OCI-LY1 (cell line): Measurements from ENCODE around the gene ITK.

Source experiments
- H2AFZ ChIP-seq: fragments of 200-600 bp; sonication (generic), shearing (Covaris generic); 2 replicates; pipeline ENCODE4 v1.6.0; 2014; ENCODE audit warnings: antibody characterized with exemption, mild to moderate bottlenecking, low read length
- H3F3A ChIP-seq: fragments of 200-600 bp; sonication (generic), shearing (Covaris generic); 2 replicates; pipeline ENCODE4 v1.6.0; 2014; ENCODE audit warnings: mild to moderate bottlenecking, antibody characterized with exemption, low read length, moderate library complexity; ENCODE audit not compliant: insufficient read depth
- H3K27ac ChIP-seq: fragments of 200-600 bp; sonication (generic); 2 replicates; pipeline ENCODE4 v1.5.1; 2014; ENCODE audit warnings: low read length, mixed run types, mild to moderate bottlenecking, low read depth; ENCODE audit not compliant: poor library complexity, severe bottlenecking
- H3K27me3 ChIP-seq: fragments of 200-600 bp; sonication (generic); 2 replicates; pipeline ENCODE4 v1.6.0; 2014; ENCODE audit warnings: antibody characterized with exemption, mild to moderate bottlenecking, low read length, moderate library complexity; ENCODE audit not compliant: insufficient read depth
- H3K36me3 ChIP-seq: fragments of 200-600 bp; sonication (generic); 2 replicates; pipeline ENCODE4 v1.6.1; 2014; ENCODE audit warnings: mild to moderate bottlenecking, antibody characterized with exemption, low read length, moderate library complexity, mixed read lengths; ENCODE audit not compliant: insufficient read depth
- H3K4me1 ChIP-seq: fragments of 200-600 bp; sonication (generic); 2 replicates; pipeline ENCODE4 v1.5.1; 2014; ENCODE audit warnings: mild to moderate bottlenecking, low read length, moderate library complexity; ENCODE audit not compliant: insufficient read depth, severe bottlenecking
- H3K4me2 ChIP-seq: fragments of 200-600 bp; sonication (generic), shearing (Covaris generic); 2 replicates; pipeline ENCODE4 v1.6.1; 2014; ENCODE audit warnings: low read length
- H3K4me3 ChIP-seq: fragments of 200-600 bp; sonication (generic); 2 replicates; pipeline ENCODE4 v1.5.1; 2014; ENCODE audit warnings: low read length, low read depth, mild to moderate bottlenecking, mixed read lengths; ENCODE audit not compliant: poor library complexity, severe bottlenecking
- H3K79me2 ChIP-seq: fragments of 200-600 bp; shearing (Covaris generic); 2 replicates; pipeline ENCODE4 v1.6.1; 2016; ENCODE audit warnings: mixed run types, low read length, mixed read lengths; ENCODE audit not compliant: insufficient read depth
- H3K9ac ChIP-seq: fragments of 200-600 bp; sonication (generic), shearing (Covaris generic); 2 replicates; pipeline ENCODE4 v1.6.1; 2014; ENCODE audit warnings: mild to moderate bottlenecking, low read length, mixed read lengths
- H3K9me2 ChIP-seq: fragments of 200-600 bp; sonication (generic), shearing (Covaris generic); 2 replicates; pipeline ENCODE4 v1.6.1; 2014; ENCODE audit warnings: low read depth, mild to moderate bottlenecking, low read length, mixed read lengths
- H3K9me3 ChIP-seq: fragments of 200-600 bp; shearing (Covaris generic); 2 replicates; pipeline ENCODE4 v1.6.1; 2014; ENCODE audit warnings: low read length, mixed read lengths
- H4K20me1 ChIP-seq: fragments of 200-600 bp; sonication (generic), shearing (Covaris generic); 2 replicates; pipeline ENCODE4 v1.6.0; 2016; ENCODE audit warnings: mild to moderate bottlenecking, low read length; ENCODE audit not compliant: insufficient read depth
- EZH2 ChIP-seq: fragments of 200-600 bp; sonication (generic), shearing (Covaris generic); IDR thresholded peaks from 2 replicates; pipeline ENCODE4 v1.8.0; 2017; ENCODE audit warnings: borderline replicate concordance, mixed run types, mild to moderate bottlenecking, antibody characterized with exemption, low read length, moderate library complexity, mixed read lengths
- TF ChIP-seq, protein P1 (sequence below): fragments of 200-600 bp; sonication (generic), shearing (Covaris generic); IDR thresholded peaks from 2 replicates; pipeline ENCODE4 v1.5.1; 2017; ENCODE audit warnings: mild to moderate bottlenecking, antibody characterized with exemption, low read length, moderate library complexity, mixed read lengths

The ITK gene

DNA sequence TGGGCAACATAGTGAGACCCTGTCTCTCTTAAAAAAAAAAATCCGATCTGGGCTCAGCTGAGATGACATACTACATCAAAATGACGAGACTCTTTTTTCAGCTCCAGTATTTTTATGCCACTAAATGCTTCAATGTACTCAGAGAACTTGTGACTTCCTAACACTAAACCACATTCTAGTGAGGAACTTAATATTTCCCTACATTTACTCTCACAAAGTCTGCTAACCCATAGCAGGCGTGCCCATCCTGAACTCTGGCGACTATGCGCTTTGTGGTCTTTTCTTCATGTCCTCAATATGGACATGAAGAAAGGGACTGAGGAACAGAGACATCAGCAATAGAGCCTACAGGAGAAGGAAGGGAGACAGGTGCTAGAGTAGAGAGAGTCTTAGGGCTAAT is 41.3 kb downstream of the ITK start:
- Histone ChIP-seq H3K4me1 (peaks cover 19% of the 10 kb centered on the region), H3K27ac (no peak overlapping the region), H3F3A (no peaks in the 10 kb centered on the region), H2AFZ (no peak overlapping the region), H4K20me1 (no peaks in the 10 kb centered on the region), H3K27me3 (no peaks in the 10 kb centered on the region), H3K4me3 (no peak overlapping the region), H3K79me2 (no peaks in the 10 kb centered on the region), H3K9ac (no peak overlapping the region), H3K36me3 (peaks cover 64% of the 10 kb centered on the region; the same call in 1 of the 2 replicates), H3K9me2 (no peaks in the 10 kb centered on the region), H3K4me2 (no peak overlapping the region), H3K9me3 (no peaks in the 10 kb centered on the region)
- TF ChIP-seq, protein P1, sequence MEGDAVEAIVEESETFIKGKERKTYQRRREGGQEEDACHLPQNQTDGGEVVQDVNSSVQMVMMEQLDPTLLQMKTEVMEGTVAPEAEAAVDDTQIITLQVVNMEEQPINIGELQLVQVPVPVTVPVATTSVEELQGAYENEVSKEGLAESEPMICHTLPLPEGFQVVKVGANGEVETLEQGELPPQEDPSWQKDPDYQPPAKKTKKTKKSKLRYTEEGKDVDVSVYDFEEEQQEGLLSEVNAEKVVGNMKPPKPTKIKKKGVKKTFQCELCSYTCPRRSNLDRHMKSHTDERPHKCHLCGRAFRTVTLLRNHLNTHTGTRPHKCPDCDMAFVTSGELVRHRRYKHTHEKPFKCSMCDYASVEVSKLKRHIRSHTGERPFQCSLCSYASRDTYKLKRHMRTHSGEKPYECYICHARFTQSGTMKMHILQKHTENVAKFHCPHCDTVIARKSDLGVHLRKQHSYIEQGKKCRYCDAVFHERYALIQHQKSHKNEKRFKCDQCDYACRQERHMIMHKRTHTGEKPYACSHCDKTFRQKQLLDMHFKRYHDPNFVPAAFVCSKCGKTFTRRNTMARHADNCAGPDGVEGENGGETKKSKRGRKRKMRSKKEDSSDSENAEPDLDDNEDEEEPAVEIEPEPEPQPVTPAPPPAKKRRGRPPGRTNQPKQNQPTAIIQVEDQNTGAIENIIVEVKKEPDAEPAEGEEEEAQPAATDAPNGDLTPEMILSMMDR = no peak
- no peak for TF ChIP-seq EZH2

GRCh38 chr5:157222506-157223230 is 42.0 kb downstream of the ITK start:
- no peaks in the 10 kb centered on the region for H3K27me3 ChIP-seq
- no peak overlapping the region for H3K4me3 ChIP-seq
- TF ChIP-seq EZH2 = no peak
- TF ChIP-seq, protein P1 = no peak
- no peaks in the 10 kb centered on the region for H3K79me2 ChIP-seq
- H3K36me3 ChIP-seq = peaks cover 63% of the 10 kb centered on the region; the same call in 1 of the 2 replicates
- peaks cover 12% of the 10 kb centered on the region for H3K4me1 ChIP-seq
- no peaks in the 10 kb centered on the region for H3K9me2 ChIP-seq
- no peak overlapping the region for H3K27ac ChIP-seq
- H3K9ac ChIP-seq = no peak overlapping the region
- no peak overlapping the region for H3K4me2 ChIP-seq
- no peak overlapping the region for H2AFZ ChIP-seq
- no peaks in the 10 kb centered on the region for H3F3A ChIP-seq
- no peaks in the 10 kb centered on the region for H3K9me3 ChIP-seq
- H4K20me1 ChIP-seq = no peaks in the 10 kb centered on the region

DNA sequence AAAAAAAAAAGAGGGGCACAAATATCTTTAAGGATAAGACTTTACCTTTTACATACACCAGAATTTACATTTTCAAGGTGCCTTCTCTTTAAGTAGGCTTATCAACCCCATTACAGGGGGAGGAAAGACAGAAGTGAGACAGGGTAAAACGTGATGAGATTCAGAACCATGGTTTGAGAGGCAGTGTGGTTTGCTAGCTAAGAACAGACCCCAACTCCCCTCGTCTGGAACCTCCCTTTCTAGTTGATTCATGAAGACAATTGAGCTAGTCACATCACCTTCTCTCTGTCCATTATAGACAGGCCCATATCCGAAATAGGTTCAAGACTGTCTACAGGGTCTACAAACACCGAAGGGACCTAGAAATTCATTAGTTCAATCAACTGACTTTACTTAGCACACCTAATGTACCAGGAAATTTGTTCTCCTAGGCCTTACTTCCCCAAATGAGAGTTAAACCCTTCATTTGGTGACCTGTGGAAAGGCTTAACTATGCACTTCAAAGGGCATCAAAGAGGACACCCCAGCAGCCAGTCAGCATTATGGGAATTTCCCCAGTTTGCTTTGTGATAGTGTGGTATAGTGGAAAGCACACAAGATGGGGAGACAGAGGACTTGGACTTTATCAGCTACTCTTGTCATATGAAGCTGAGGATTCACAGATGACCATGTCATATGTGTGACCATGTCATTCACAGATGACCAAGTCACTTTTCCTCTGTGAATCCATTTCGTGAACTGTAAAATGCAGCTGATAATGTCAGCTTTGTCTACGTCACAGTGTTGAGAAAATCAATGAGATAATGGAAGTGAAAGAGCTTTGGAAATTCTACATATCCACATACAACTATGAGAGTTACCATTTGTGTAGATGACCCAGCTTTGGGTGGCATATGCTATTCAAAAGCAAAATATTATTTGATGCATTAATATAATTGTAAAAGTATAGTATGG is 45.1 kb downstream of the ITK start:
- TF ChIP-seq, protein P1 = no peak
- no peak for TF ChIP-seq EZH2
- H3K4me1 ChIP-seq = peaks cover 7% of the 10 kb centered on the region

More for the DNA sequence above, 45.1 kb downstream of the ITK start:
- no peaks in the 10 kb centered on the region for H4K20me1 ChIP-seq
- no peak overlapping the region for H3K27ac ChIP-seq
- no peaks in the 10 kb centered on the region; the same call in 1 of the 2 replicates for H3K9me2 ChIP-seq
- H3K4me2 ChIP-seq = no peak overlapping the region
- no peaks in the 10 kb centered on the region for H3K27me3 ChIP-seq
- H3F3A ChIP-seq = no peaks in the 10 kb centered on the region
- H3K9ac ChIP-seq = no peak overlapping the region
- no peaks in the 10 kb centered on the region for H3K79me2 ChIP-seq
- no peak overlapping the region for H3K4me3 ChIP-seq
- H2AFZ ChIP-seq = no peak overlapping the region
- no peaks in the 10 kb centered on the region for H3K9me3 ChIP-seq
- H3K36me3 ChIP-seq = peaks cover 53% of the 10 kb centered on the region
